Hematopoietic multipotent progenitor cell treated with erythropoietin and hydrocortisone succinate and interleukin-3 and kit ligand, for 4 days (in vitro differentiated cells): Measurements from ENCODE around the gene PDE6D.
"Not testable (repeated sequence)": the region's sequence is repeated elsewhere in the genome, so short reads cannot be mapped to it uniquely, and the experiment has no call there.

Experiments used
- DNase-seq: peaks from one replicate; pipeline ENCODE4 v3.0.0-alpha.2; 2015

Gene PDE6D

DNA sequence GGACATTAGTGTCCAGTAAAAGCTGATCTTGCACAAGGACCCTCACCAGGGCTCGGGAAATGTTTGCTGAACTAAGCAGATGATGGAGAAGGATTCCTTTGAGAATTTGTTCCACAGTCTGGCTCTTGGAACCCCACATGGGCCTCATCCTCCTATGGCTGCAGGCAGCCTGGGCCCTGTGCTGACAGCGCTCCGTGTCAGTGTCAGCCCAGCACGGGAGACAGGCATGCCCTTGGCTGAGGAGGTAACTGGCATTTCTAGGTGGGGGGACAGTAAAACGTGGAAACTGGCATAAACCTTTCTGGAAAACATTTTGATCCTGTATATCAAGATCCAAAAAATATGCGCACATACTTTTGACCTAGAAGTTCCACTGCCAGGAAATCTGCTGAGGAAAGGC lies 62.3 kb downstream of the PDE6D start:
- no peak for DNase-seq

DNA sequence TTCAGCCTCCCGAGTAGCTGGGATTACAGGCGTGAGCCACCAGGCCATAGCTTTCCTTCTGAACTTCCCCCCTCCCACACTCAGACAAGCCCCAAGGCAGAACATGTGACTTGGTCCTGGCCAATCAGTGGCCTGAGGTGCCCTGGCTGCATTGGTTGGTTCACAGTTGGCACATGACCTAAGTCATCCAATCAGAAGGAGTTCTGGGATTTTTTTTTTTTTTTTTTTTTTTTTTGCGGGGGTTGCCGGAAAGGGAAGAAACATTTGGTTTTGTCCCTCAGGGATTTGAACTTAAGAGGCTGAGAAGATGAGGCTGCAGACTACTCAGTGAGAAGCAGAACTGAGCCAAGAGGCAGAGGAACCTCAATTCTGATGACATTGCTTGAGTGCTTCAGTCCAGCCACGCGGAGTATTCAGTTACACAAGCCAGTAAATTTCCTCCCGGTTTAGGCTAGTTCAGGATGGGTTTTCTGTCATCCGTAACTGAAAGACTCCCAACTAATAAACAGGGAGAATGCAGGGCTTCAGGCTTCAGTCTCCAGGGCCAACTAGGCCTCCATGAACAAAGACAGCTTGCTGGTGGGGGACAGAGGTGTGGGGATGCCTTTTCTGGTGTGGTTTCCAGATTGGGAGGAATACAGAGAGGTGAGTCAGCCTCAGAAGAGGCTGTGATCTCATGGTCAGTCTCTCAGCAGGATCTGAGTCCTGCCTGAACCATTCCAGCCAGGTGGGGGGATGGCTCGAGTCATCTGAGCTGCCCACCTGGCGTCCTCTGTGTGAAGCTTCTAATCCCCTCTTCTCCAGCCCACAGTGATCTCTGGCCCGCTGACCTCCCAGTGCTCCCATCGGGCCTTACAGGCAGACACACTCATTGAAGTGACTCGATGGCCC lies 63.6 kb downstream of the PDE6D start:
- DNase-seq: peak; percentile 57

DNA sequence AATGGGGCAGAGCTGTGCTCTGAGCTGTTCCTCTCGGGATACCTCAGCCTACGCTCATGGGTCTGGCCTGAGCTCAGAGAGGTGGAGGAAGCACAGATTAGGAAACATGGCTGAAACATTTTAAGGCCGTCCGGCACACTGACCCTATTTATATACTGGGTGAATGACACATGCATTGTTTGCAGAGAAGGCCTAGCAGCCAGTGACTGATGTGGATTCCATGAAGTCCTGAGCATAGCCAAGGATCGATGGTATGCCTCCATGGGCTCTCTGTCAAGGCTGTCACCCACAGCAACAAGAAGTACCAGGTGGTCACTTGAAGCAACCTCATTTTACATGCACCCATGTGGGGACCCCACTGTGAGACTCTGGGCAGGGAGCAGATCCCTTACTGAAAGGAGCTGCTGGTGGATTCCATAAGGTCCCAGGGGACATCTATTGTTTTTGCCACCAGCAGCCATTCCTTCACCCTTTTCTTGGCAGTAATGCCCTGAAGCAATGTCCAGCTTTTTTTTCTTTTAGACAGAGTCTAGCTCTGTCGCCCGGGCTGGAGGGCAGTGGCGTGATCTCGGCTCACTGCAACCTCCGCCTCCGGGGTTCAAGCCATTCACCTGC lies 64.3 kb downstream of the PDE6D start:
- no peak for DNase-seq

DNA sequence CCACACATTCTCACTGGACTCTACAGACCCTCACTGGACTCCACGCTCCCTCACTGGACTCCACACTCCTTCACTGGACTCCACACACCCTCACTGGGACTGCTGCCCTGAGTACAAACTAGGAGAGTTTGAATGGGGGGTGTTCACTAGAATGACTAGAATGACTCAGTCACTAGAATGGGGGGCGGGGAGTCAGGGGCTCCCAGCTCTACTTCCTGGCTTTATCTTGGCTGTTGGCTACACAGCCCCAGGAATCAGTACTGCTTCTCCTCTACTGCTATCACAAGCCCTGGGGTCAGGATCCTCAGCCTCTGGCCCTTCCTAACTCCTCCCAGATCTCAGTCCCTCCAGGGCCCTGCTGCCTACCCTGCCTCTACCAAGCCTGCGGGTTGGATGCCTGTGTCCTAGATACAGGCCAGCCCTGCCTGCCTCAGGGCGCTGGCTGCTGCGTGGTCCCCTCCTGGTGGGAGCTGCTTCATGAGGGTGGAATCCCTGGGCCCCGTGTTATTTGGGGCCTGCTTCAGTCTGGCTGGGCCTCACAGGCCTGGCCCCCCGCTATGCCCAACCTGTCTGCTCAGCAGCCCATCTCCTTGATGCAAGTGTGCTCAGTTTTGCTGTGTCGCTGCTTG lies 65.0 kb downstream of the PDE6D start:
- DNase-seq: peak; percentile 70

DNA sequence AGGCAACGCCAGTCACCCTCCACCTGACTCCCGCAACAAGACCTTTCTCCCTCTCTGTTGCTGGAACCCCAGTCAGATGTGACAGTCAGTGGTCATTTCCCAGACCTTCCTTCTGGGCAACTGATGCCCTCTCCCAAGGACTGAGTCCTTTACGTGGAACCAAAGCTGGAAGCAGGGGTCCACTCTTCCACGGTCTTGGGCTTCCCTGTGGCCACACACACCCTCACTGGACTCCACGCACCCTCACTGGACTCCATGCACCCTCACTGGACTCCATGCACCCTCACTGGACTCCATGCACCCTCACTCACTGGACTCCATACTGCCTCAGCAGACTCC lies 65.6 kb downstream of the PDE6D start:
- DNase-seq: no peak

DNA sequence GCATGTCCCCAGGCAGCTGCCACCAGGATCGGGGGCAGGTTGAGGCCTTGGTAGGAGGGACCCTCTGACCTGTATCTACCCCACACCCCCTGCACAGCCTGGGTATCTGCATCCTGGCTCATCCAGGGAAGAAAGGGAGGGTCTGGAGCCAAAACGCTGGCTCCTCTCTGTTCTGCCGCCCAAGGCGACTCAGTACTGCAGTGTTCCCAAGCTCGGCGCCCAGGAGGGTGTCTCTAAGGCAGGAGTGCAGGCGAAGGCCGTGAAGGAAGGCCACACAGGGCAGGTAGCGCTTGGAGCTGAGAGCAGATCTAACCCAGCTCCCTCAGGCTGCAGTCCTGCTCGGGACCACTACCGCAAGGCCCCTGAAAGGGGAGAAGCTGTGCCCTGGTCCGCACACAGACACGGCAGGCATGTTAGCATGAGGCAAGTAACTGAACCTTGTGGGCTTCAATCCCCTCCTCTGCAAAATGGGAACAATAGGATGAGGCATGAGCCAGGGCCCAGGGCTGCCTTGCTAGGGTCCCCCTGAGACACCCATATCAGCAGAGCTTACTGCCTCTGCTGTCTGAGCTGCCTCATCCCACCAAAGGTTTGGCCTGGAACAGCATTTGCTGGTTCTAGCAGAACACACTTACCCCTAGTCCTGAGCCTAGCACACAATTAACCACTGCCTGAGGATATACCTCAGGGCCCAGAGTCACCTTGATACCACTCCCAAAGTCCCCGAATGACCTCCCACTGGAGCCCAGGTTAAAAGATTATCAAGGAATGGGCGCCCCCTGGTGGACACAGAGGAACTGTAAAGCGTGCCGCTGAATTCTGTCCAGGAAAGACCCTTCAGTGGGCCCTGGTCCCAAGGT lies 66.2 kb downstream of the PDE6D start:
- peak; percentile 90 for DNase-seq

DNA sequence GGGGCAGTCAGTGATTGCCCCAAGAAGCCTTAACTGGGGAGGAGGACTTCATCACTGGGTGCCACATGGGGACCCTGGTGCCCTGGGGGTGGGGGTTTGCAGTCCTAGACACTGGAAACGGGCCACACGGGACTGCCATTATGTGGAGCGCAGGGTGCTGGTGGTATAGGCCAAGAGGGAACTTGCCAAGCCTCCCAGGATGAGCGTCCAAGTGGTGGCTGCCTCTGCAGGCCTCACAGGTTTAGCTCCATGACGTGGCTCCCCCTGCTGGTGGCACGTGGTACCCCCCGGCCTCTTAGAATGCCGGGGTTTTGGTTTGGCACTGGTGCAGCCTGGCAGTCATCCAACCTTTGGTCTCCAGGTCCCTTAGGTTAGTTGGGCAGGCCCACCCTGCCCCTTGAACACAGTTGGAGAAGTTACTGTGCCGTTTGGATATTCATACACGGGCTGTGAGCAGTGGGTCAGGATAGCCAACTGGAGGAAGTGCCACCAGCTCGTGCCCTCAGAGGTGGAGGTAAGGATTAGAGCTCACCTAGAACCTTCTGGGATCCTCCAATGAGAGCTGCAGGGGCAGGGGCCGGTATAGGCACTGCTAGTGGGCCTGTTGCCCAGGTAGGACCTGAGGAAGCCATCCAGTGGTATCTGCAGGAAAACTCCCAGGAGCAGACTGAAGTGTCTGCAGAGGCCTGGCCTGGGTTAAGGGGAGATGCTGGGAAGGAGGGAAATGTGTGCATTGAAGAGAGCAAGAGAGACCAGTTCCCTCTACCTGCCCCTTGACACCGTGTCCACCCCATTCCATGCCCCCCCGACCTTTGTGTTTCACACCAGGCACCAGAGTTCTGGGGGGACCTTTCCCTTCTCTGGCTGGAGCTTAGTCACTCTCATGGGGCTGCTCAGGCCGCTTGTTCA lies 67.1 kb downstream of the PDE6D start:
- DNase-seq: peak; percentile 97

DNA sequence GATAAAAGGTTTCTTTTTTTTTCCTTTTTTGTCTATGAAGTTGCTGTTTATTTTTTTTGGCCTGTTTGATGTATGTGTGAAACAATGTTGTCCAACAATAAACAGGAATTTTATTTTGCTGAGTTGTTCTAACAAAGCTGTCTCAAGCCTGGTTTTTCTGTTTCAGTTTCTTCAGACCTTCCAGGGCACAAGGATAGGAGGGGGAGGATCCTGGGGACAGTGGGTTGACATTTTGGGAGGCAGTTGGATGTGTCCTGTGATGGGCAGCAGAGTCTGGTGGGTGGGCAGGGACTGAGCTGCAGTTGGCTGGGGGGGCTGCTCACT lies 67.7 kb downstream of the PDE6D start:
- DNase-seq: not testable (repeated sequence)

DNA sequence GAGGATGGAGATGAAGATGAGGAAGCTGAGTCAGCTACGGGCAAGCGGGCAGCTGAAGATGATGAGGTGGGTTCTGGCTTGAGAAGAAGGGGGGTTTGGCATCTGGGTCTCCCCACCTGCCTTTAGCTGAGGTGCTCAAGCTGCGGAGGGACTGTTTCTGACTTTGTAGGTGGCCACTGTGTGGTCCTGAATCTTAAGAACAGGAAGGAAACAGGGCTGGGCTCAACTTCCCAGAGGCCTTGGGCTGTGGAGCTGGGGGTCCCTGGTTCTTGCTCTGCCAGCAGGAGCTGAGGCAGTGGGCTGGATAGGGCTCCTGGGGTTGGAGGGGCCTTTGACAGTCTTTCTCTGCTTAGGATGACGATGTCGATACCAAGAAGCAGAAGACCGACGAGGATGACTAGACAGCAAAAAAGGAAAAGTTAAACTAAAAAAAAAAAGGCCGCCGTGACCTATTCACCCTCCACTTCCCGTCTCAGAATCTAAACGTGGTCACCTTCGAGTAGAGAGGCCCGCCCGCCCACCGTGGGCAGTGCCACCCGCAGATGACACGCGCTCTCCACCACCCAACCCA lies 68.5 kb downstream of the PDE6D start:
- peak; percentile 41 for DNase-seq

DNA sequence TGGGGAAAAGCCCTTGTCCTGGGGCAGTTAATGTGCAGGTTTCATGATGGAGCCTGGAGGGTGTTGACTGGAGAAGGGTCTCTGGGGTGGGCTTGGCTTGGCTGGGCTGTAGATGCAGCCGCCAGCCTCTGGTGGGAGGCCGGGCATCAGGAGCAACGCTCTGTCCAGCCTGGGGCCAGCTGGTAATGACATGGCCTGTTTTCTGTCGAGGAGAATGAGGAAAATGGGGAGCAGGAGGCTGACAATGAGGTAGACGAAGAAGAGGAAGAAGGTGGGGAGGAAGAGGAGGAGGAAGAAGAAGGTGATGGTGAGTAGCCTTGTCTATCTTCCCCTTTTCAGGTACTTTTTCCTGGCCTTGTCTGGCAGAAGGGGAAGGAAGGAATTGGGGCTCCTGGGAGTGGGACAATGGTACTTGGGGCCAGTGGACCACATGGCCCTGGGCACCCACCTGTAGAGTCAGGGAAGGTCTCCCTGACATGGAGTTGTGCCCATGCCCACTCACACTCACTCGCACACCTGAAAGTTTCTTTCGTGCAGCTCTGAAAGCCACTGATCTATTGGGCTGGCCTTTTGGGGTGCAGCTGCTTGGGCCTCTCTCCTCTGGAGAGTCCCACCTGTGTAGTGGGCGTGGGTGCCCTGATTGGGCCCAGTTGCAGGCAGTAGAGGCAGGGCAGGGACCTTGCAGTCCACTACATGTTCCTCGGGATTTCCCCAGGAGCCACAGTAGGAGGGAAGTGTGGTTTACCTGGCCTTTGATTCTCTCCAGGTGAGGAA lies 69.2 kb downstream of the PDE6D start:
- peak; percentile 28 for DNase-seq

DNA sequence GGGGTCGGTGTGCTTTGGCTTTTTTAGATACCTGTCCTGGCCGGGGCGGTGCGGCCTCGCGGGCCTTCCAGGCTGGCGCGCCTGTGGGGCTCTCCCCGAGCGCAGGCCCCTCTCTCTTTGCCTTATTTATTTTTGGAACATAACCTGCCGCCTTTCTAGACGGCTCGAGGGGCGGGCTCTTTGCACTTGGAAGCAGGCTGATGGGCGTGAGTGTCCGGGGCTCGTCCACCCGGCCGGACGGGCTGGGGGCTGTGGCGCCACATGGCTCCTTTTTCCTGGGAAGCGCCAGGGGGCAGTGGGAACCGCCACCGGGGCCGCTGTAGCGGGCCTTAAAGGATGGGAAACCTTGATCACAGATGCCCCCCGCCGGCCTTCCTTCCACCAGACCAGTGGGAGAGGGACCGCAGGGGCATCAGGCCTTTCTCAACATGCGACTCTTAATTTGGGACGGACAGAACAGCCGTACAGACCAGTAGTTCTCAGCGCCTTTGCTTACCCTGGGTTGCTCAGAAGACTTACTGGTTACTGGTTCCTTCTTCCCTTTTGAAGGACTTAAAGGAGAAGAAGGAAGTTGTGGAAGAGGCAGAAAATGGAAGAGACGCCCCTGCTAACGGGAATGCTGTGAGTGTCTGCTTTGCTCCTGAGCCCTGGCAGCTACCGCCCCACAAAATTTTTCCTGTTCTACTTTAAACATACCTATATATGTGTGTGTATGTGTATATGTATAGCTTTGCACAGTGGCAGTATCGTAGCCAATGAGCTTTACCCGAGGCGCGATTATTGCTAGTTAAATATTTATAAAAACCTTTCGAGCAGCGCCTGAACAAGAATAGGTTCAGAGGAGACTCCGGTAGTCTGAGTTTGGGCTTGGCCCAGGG lies 70.0 kb downstream of the PDE6D start:
- DNase-seq: peak; percentile 53

DNA sequence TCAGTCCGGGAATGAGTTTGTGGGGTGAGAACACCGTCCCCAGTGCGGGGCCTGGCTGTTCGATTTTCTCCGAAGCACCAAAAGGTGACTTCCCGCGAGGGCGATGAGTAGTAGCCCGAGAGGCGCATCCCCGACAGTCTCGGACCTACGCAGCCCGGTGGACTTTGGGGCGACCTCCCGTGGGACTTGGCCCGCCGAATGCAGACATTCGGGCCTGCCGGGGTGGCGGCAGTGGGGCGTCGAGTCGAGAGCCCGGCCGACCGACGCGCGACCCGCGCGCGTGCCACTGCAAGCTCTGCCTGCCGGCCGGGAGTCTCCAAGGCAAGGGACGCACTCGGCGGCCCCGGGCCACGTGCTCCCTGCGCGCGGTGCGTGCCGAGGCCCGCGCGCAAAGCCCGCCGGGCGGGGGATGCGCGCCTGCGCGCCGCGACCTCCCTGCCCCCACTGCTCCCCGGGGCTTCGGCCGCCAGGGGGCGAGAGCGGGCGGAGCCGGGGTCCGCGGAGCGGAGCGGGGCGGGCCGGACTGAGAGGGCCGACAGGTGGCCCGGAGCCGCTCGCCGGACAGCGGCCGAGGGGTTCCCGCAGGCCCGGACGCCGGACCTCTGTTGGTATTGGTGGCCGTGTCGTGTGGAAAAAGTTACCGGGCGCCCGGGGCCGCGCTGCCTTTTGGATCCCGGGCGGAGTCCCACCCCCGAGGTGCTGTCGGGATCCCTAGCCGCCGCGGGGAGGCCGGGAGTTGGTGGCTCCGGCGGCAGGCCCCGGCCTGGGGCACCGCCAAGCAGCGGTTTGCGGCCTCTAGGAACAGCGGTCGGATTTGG lies 70.9 kb downstream of the PDE6D start:
- peak; percentile 92 for DNase-seq

DNA sequence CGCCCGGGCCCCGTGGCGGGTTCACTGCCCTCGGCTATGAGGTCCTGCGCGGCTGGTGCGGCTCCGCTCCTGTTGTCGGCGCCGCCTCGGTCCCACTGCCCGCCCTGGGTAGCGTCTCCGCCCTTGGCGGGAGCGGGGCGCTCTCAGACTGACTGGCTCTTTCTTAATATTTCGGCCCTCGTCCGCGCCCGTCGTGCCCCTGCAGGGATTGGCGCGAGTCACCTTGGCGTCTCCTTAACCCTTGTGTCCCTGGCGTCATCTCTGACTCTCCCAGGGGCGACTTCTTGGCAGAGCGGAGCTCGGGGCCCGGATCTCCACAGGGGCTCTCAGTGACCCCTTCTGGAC lies 71.5 kb downstream of the PDE6D start:
- DNase-seq: peak; percentile 68

DNA sequence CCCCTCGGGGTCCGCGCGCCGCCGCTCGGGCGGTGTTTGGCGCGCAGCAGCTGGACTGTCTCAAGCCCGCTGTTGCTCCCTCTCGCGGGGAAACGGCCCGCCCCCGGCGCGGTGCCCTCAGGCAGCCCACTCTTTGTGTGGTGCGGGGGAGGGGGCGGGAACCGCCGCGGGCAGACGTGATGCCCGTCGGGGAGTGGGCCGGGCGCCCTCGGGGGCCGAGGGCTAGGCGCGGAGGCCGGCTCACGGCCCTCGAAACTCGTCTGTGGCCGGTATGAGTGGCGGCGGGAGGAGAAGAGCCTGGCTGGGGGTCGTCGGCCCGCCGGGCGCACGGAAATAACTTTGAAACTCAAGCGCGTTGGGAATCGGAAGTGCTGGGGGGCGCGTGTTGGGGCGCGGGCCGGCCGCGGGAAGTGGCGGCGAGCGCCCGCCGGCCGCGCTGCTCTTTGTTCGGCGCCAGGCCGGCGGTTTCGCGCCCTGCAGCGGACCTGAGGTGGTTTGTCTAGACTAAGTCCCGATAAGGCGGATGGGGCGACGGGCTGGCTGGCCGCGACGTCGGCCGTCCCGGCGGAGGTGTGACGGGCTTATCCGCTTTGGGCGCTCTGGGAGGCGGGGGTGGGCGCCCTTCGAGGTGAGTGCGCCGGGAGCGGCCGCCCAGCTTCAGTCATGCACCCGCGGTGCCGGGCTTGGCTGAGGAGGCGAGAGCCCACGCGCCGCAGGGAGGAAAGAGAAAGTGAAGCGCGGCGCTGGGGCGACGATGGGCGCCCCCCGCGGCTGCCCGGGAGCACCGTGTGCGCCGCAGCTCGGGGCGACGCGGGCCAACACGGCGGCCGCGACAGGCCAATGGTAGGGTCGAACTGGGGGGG lies 72.1 kb downstream of the PDE6D start:
- peak; percentile 56 for DNase-seq

DNA sequence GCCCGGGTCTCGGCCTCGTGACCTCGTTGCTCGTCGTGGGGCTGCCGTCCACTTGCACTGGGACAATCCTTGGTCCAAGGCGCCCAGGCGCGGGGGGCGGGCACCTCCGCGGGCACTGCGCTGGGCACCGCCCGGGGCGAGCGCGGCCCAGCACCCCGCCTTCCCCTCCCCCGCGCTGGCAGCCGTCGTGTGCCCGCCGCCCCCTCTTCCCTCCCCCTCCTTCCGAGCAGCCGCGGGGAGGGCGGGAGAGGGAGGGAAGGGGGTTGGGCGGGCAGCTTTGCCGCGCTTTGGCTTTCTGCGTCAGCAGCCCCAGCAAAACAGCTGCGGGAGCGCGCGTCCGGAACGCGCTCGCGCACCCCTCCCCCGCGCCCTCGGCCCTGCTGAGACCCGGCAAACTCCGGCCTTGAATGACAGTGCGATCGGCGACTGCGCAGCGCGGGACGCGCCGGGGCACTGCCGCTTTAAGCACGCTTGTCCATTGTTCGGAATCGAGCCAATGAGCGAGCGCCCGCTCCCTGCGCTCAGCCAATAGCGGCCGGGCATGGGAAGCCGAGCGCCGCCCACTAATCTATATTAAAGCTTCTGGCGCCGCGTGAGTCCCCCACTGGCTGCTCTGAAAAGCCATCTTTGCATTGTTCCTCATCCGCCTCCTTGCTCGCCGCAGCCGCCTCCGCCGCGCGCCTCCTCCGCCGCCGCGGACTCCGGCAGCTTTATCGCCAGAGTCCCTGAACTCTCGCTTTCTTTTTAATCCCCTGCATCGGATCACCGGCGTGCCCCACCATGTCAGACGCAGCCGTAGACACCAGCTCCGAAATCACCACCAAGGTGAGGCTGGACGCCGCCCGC lies 72.9 kb downstream of the PDE6D start, which contains the start of gene PTMA:
Gene PTMA (plus strand): TSS at position 599 of the 846 bp plus-strand sequence. CDS start 182 bp downstream, at position 781.
- peak; percentile 100 for DNase-seq

DNA sequence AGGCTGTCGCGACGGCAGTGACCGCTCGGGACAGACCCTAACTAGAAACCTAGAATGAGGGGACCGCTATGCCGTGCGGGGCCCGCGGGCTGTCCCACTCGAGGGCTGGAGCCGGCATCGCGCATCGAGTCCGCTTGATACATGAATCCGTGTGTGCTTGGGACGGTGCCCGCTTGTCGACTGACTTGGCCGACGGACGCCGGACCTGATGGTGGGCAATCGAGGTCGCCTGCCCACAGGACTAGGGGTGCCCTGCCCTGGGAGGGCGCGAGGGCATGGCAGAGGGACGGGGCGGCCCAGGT lies 73.5 kb downstream of the PDE6D start:
- peak; percentile 73 for DNase-seq
